HFF-Myc (cell line): ENCODE data around the gene CEBPB.

Source experiments
- DNase-seq: peaks from one replicate; pipeline ENCODE4 v3.0.0-alpha.2; 2011; ENCODE audit warnings: low read depth; ENCODE audit errors: extremely low read depth
- H3K4me3 ChIP-seq: replicated peaks from 2 replicates; pipeline ENCODE4 v1.5.1; 2011; ENCODE audit warnings: low read depth, mild to moderate bottlenecking, control low read depth, low read length
- CTCF ChIP-seq: IDR thresholded peaks from 2 replicates; pipeline ENCODE4 v1.5.1; 2012; ENCODE audit warnings: mild to moderate bottlenecking, low read depth, low read length, control low read depth; ENCODE audit errors: missing control alignments

The CEBPB gene

GRCh38 chr20:50232651-50233324 is 42.2 kb downstream of the CEBPB start:
- TF ChIP-seq CTCF, result no peak
- H3K4me3 ChIP-seq, result no peak overlapping the region
- no peak for DNase-seq

- no peak for TF ChIP-seq CTCF
- H3K4me3 ChIP-seq, result no peak overlapping the region
- DNase-seq, result no peak
Measured at GRCh38 chr20:50233325-50234212, 42.9 kb downstream of the CEBPB start.

- TF ChIP-seq CTCF, result no peak
- DNase-seq, result no peak
- no peak overlapping the region for H3K4me3 ChIP-seq
Measured at GRCh38 chr20:50234288-50234687, 43.7 kb downstream of the CEBPB start.

- no peak for DNase-seq
- no peak overlapping the region for H3K4me3 ChIP-seq
- TF ChIP-seq CTCF, result no peak
Measured at GRCh38 chr20:50237349-50237748, 46.7 kb downstream of the CEBPB start.

GRCh38 chr20:50238081-50238800 is 47.6 kb downstream of the CEBPB start:
- TF ChIP-seq CTCF, result no peak
- no peak for DNase-seq
- H3K4me3 ChIP-seq, result no peak overlapping the region

- no peak for DNase-seq
- no peak overlapping the region for H3K4me3 ChIP-seq
- TF ChIP-seq CTCF, result no peak
Measured at GRCh38 chr20:50240092-50240491, 49.5 kb downstream of the CEBPB start.
